ENCODE data around the gene SNW1.
A peak's percentile ranks its signal among the peaks of the same experiment; 100 is the strongest.

SNW1 gene

DNA sequence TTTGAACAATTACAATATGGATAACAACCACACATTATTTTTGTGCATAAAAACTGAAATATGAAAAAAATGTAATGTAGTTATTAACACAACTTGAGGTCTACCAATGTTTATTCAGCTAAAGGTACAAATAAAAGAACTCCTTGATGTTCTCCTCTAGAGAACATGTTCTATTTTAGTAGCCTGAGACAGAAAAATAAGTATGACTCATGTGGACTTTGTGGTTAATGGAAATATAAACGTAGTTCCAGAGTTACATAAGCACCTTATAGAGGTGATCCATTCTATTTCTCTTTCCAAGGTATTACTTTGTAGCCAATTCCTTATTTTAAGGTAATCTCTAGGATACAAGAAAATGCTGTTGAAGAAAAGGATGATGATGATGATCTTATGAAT, 78.8 kb downstream of the SNW1 start:
- Histone ChIP-seq H3K36me3 (ENCODE audit: control insufficient read depth, insufficient read depth, low read length) (peaks cover 4% of the 10 kb centered on the region), H3K4me1 (ENCODE audit: control insufficient read depth, insufficient read depth, low read length) (peaks cover 9% of the 10 kb centered on the region), H3K27me3 (ENCODE audit: control insufficient read depth, insufficient read depth, low read length) (no peaks in the 10 kb centered on the region), H3K27ac (ENCODE audit: low read depth, low read length) (peak overlapping the region; percentile 64), H3K9ac (ENCODE audit: low read length) (no peak overlapping the region), H3K4me3 (ENCODE audit: low read length) (no peak overlapping the region)

- Histone ChIP-seq H3K9ac (ENCODE audit: low read length) (no peak overlapping the region), H3K27ac (ENCODE audit: low read depth, low read length) (peak overlapping the region; percentile 64), H3K27me3 (ENCODE audit: control insufficient read depth, insufficient read depth, low read length) (no peaks in the 10 kb centered on the region), H3K4me1 (ENCODE audit: control insufficient read depth, insufficient read depth, low read length) (peaks cover 9% of the 10 kb centered on the region), H3K36me3 (ENCODE audit: control insufficient read depth, insufficient read depth, low read length) (peaks cover 4% of the 10 kb centered on the region), H3K4me3 (ENCODE audit: low read length) (no peak overlapping the region)
Measured at GRCh38 chr14:77681196-77682157, 79.5 kb downstream of the SNW1 start.

DNA sequence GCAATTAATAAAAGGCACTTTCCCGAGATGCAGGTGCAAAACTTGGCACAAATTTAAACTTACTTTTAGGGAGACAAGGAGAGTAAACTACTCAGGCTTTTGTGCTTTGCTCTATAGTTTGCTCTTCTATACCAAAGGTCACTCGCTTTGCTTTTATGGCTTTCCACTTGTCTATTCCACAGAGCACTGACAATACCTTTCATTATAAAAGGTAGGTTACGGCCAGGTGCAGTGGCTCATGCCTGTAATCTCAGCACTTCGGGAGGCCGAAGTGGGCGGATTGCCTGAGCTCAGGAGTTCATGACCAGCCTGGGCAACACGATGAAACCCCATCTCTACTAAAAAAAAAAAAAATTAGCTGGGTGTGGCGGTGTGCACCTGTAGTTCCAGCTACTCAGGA, 86.0 kb downstream of the SNW1 start:
- Histone ChIP-seq H3K27ac (ENCODE audit: low read depth, low read length) (no peak overlapping the region), H3K9ac (ENCODE audit: low read length) (no peak overlapping the region), H3K4me3 (ENCODE audit: low read length) (no peak overlapping the region), H3K36me3 (ENCODE audit: control insufficient read depth, insufficient read depth, low read length) (peaks cover 12% of the 10 kb centered on the region), H3K4me1 (ENCODE audit: control insufficient read depth, insufficient read depth, low read length) (no peaks in the 10 kb centered on the region), H3K27me3 (ENCODE audit: control insufficient read depth, insufficient read depth, low read length) (no peaks in the 10 kb centered on the region)

GRCh38 chr14:77673193-77673592, 87.8 kb downstream of the SNW1 start:
- Histone ChIP-seq H3K27ac (ENCODE audit: low read depth, low read length) (no peak overlapping the region), H3K4me3 (ENCODE audit: low read length) (no peak overlapping the region), H3K9ac (ENCODE audit: low read length) (no peak overlapping the region), H3K36me3 (ENCODE audit: control insufficient read depth, insufficient read depth, low read length) (peaks cover 9% of the 10 kb centered on the region), H3K4me1 (ENCODE audit: control insufficient read depth, insufficient read depth, low read length) (no peaks in the 10 kb centered on the region), H3K27me3 (ENCODE audit: control insufficient read depth, insufficient read depth, low read length) (no peaks in the 10 kb centered on the region)

All from rectal smooth muscle tissue (tissue), 1 donor.